Measurements from ENCODE around the gene IFNG-AS1.

- no peak for TF ChIP-seq CTCF (IDR thresholded peaks at IDR 0.05)
- TF ChIP-seq POLR2A (IDR thresholded peaks at IDR 0.05) = no peak
Measured at GRCh38 chr12:68020049-68020448, 30.8 kb downstream of the IFNG-AS1 start.
